H1 (cell line): ENCODE data around the gene LILRB2. TPM values are rescaled to one million over a fixed set of nuclear protein-coding genes. Genes with fewer than 3 reads are reported as not detected.

Experiments
- CTCF ChIA-PET: fragments of 300-600 bp; sonication (Branson Sonifier 250); formaldehyde crosslinking; loops from one replicate; lab custom pipeline; 2021; ENCODE audit not compliant: partially characterized antibody; lab: Charles Lee
- POLR2A ChIA-PET: fragments of 300-600 bp; sonication (Branson Sonifier 250); formaldehyde crosslinking; loops from one replicate; lab custom pipeline; 2021; ENCODE audit warnings: inconsistent platforms; ENCODE audit not compliant: partially characterized antibody; lab: Charles Lee
- DNase-seq, 2 experiments: peaks; one replicate each; pipeline versions ENCODE4 v3.0.0 to v3.0.0-alpha.2; 2010 to 2022; ENCODE audit warnings: low spot score in 2 of 2, low read depth in 1 of 2, mixed read lengths in 1 of 2
- FAIRE-seq: peaks from 2 replicates; lab custom pipeline; 2011; peaks lifted over from hg19 to GRCh38; lab: Jason Lieb, UNC
- H2AFZ ChIP-seq: 2 replicates; pipeline ENCODE4 v1.8.1; 2012; ENCODE audit warnings: low read length, inconsistent platforms
- H2AK5ac ChIP-seq: 2 replicates; pipeline ENCODE4 v1.6.1; 2013; ENCODE audit warnings: low read depth, low read length
- H2BK120ac ChIP-seq: replicated peaks from 2 replicates; pipeline ENCODE3; 2013; ENCODE audit warnings: low read depth, low read length, inconsistent platforms
- H2BK12ac ChIP-seq: 2 replicates; pipeline ENCODE4 v1.6.1; 2013; ENCODE audit warnings: low read depth, low read length
- H2BK15ac ChIP-seq: 2 replicates; pipeline ENCODE4 v1.6.1; 2013; ENCODE audit warnings: low read length
- H2BK20ac ChIP-seq: 2 replicates; pipeline ENCODE4 v1.6.1; 2013; ENCODE audit warnings: low read length
- H2BK5ac ChIP-seq: 2 replicates; pipeline ENCODE4 v1.6.1; 2013; ENCODE audit warnings: low read depth, low read length
- H3K14ac ChIP-seq: 2 replicates; pipeline ENCODE4 v1.6.1; 2013; ENCODE audit warnings: inconsistent platforms; ENCODE audit not compliant: insufficient read length
- H3K18ac ChIP-seq: 2 replicates; pipeline ENCODE4 v1.6.1; 2013; ENCODE audit warnings: low read length; ENCODE audit errors: extremely low read depth
- H3K23ac ChIP-seq: 2 replicates; pipeline ENCODE4 v1.6.1; 2013; ENCODE audit warnings: inconsistent platforms; ENCODE audit not compliant: insufficient read length
- H3K23me2 ChIP-seq: 2 replicates; pipeline ENCODE4 v1.6.1; 2013; ENCODE audit warnings: low read depth, low read length
- H3K27ac ChIP-seq: 2 replicates; pipeline ENCODE4 v1.6.1; 2011; ENCODE audit warnings: low read depth, low read length, inconsistent platforms
- H3K27me3 ChIP-seq, 4 experiments: replicated peaks in 1 of 4; 1 replicate in 1 of 4; 2 replicates in 3 of 4; pipeline versions ENCODE4 v1.6.1 to v1.8.1; 2011 to 2013; ENCODE audit warnings: low read length in 3 of 4, mild to moderate bottlenecking in 3 of 4, inconsistent platforms in 2 of 4, mixed read lengths in 2 of 4, moderate library complexity in 1 of 4; ENCODE audit not compliant: control insufficient read depth in 3 of 4, insufficient read depth in 3 of 4; ENCODE audit errors: extremely low read depth in 1 of 4
- H3K36me3 ChIP-seq, 4 experiments: 2 replicates each; pipeline versions ENCODE4 v1.6.1 to v1.8.1; 2011 to 2013; ENCODE audit warnings: mild to moderate bottlenecking in 4 of 4, low read length in 3 of 4, moderate library complexity in 2 of 4, control low read depth in 1 of 4, inconsistent platforms in 1 of 4; ENCODE audit not compliant: insufficient read depth in 4 of 4, control insufficient read depth in 2 of 4
- H3K4ac ChIP-seq: replicated peaks from 2 replicates; pipeline ENCODE3; 2013; ENCODE audit warnings: low read length, low read depth, mixed read lengths, inconsistent platforms; ENCODE audit not compliant: insufficient read length
- H3K4me1 ChIP-seq, 4 experiments: replicated peaks in 1 of 4; 1 replicate in 1 of 4; 2 replicates in 3 of 4; pipeline versions ENCODE4 v1.6.1 to v1.8.1; 2011 to 2013; ENCODE audit warnings: low read length in 3 of 4, inconsistent platforms in 2 of 4, mixed read lengths in 1 of 4; ENCODE audit not compliant: insufficient read depth in 4 of 4, control insufficient read depth in 3 of 4
- H3K4me2 ChIP-seq, 2 experiments: 2 replicates each; pipeline versions ENCODE4 v1.6.1 to v1.8.1; 2011 to 2013; ENCODE audit warnings: low read depth in 2 of 2, low read length in 2 of 2, control low read depth in 1 of 2, inconsistent platforms in 1 of 2, mild to moderate bottlenecking in 1 of 2; ENCODE audit not compliant: insufficient read depth in 1 of 2
- H3K4me3 ChIP-seq, 4 experiments: fragments of 200-600, 300-600 bp in 1 of 4; sonication (generic), shearing (Covaris generic), sonication (Bioruptor Twin) in 1 of 4; 2 replicates each; pipeline versions ENCODE4 v1.5.1 to v1.8.1; 2011 to 2016; ENCODE audit warnings: low read length in 4 of 4, low read depth in 3 of 4, control low read depth in 2 of 4, inconsistent platforms in 2 of 4, mild to moderate bottlenecking in 2 of 4, mixed read lengths in 1 of 4, moderate library complexity in 1 of 4; ENCODE audit not compliant: insufficient read depth in 2 of 4; ENCODE audit errors: extremely low read depth in 1 of 4
- H3K56ac ChIP-seq: replicated peaks from 2 replicates; pipeline ENCODE3; 2013; ENCODE audit warnings: low read depth, mild to moderate bottlenecking, mixed read lengths, low read length, inconsistent platforms; ENCODE audit not compliant: insufficient read length
- H3K79me1 ChIP-seq: 2 replicates; pipeline ENCODE4 v1.6.1; 2013; ENCODE audit warnings: low read depth, low read length, control low read depth
- H3K79me2 ChIP-seq, 2 experiments: 2 replicates each; pipeline versions ENCODE4 v1.6.1 to v1.8.1; 2012 to 2013; ENCODE audit warnings: low read length in 2 of 2, mild to moderate bottlenecking in 2 of 2, inconsistent platforms in 1 of 2; ENCODE audit not compliant: insufficient read depth in 2 of 2, control insufficient read depth in 1 of 2
- H3K9ac ChIP-seq, 4 experiments: replicated peaks in 1 of 4; 1 replicate in 1 of 4; 2 replicates in 3 of 4; pipeline versions ENCODE4 v1.6.1 to v1.8.1; 2011 to 2013; ENCODE audit warnings: low read depth in 3 of 4, low read length in 3 of 4, control low read depth in 2 of 4, mild to moderate bottlenecking in 2 of 4, moderate library complexity in 2 of 4, inconsistent platforms in 1 of 4; ENCODE audit errors: extremely low read depth in 1 of 4
- H3K9me3 ChIP-seq, 2 experiments: 2 replicates each; pipeline versions ENCODE4 v1.6.1 to v1.8.1; 2012 to 2013; ENCODE audit warnings: mild to moderate bottlenecking in 2 of 2, moderate library complexity in 2 of 2, control low read depth in 1 of 2, inconsistent platforms in 1 of 2, low read depth in 1 of 2, low read length in 1 of 2, mixed read lengths in 1 of 2; ENCODE audit not compliant: insufficient read depth in 2 of 2
- H4K20me1 ChIP-seq, 2 experiments: replicated peaks in 1 of 2; 2 replicates each; pipeline versions ENCODE3 to v1.8.1; 2011 to 2013; ENCODE audit warnings: inconsistent platforms in 2 of 2, low read length in 2 of 2, mild to moderate bottlenecking in 1 of 2; ENCODE audit not compliant: insufficient read depth in 2 of 2, control insufficient read depth in 1 of 2
- H4K5ac ChIP-seq: 2 replicates; pipeline ENCODE4 v1.6.1; 2013; ENCODE audit warnings: low read length, low read depth, mixed read lengths, inconsistent platforms; ENCODE audit not compliant: insufficient read length
- H4K8ac ChIP-seq: 2 replicates; pipeline ENCODE4 v1.8.0; 2013; ENCODE audit warnings: mild to moderate bottlenecking, moderate library complexity, low read length, inconsistent platforms; ENCODE audit not compliant: insufficient read depth; ENCODE audit errors: extremely low read depth
- H4K91ac ChIP-seq: replicated peaks from 2 replicates; pipeline ENCODE3; 2013; ENCODE audit warnings: low read length, mixed read lengths, inconsistent platforms; ENCODE audit not compliant: insufficient read length
- FOSL1 ChIP-seq: IDR thresholded peaks from 2 replicates; pipeline ENCODE4 v1.6.1; 2011; ENCODE audit warnings: mild to moderate bottlenecking, low read depth, low read length, moderate library complexity; ENCODE audit not compliant: insufficient read depth
- JUN ChIP-seq: IDR thresholded peaks from 2 replicates; pipeline ENCODE4 v1.6.1; 2011; ENCODE audit warnings: low read depth, mild to moderate bottlenecking, improper control_type of control experiment, low read length
- NRF1 ChIP-seq: IDR thresholded peaks from 2 replicates; pipeline ENCODE4 v1.6.1; 2011; ENCODE audit warnings: mild to moderate bottlenecking, low read depth, low read length, improper control_type of control experiment
- PHF8 ChIP-seq: fragments of 200-600 bp; sonication (generic); conservative IDR thresholded peaks from 2 replicates; pipeline ENCODE4 v1.7.1; 2012; ENCODE audit warnings: low read depth, mild to moderate bottlenecking, inconsistent platforms, low read length, moderate library complexity
- POU5F1 ChIP-seq: IDR thresholded peaks from 2 replicates; pipeline ENCODE4 v1.6.1; 2011; ENCODE audit warnings: low read depth, mild to moderate bottlenecking, low read length, moderate library complexity
- SAP30 ChIP-seq: fragments of 300-600 bp; sonication (generic); IDR thresholded peaks from 2 replicates; pipeline ENCODE4 v1.7.1; 2012; ENCODE audit warnings: low read length, moderate library complexity, mild to moderate bottlenecking, inconsistent platforms; ENCODE audit not compliant: insufficient read depth, insufficient replicate concordance
- SIN3A ChIP-seq, 2 experiments: IDR thresholded peaks in 1 of 2; conservative IDR thresholded peaks in 1 of 2; 2 replicates each; pipeline ENCODE4 v1.6.1; 2011 to 2012; ENCODE audit warnings: low read length in 2 of 2, improper control_type of control experiment in 1 of 2, low read depth in 1 of 2, mild to moderate bottlenecking in 1 of 2
- ZNF274 ChIP-seq: IDR thresholded peaks from 2 replicates; pipeline ENCODE4 v1.7.0; 2012; ENCODE audit warnings: low read length, borderline replicate concordance; ENCODE audit errors: extremely low read depth
- WGBS, 2 experiments: shearing (Covaris generic) in 1 of 2; methylation state at CpG; one replicate each; pipeline versions ENCODE4 v1.1.6 to v1.1.7; 2013 to 2015; ENCODE audit warnings: low lambda C conversion rate in 2 of 2, mixed read lengths in 2 of 2, inconsistent platforms in 1 of 2, low coverage in 1 of 2, missing lambda C conversion rate in 1 of 2; ENCODE audit not compliant: insufficient replicate concordance in 2 of 2, insufficient coverage in 1 of 2, insufficient read length in 1 of 2; ENCODE audit errors: extremely low coverage in 1 of 2, missing lambda C conversion rate in 1 of 2; 5-methylcytosine and 5-hydroxymethylcytosine counted together
- polyA plus RNA-seq, 7 experiments: library from polyadenylated mRNA; depleted of rRNA in 3 of 7; stranded (reverse) in 5 of 7; unstranded in 2 of 7; fragments of >200 nt in 5 of 7; fragments of 200-250 nt in 2 of 7; gene quantifications; 1 replicate in 5 of 7; 2 replicates in 1 of 7; 4 replicates in 1 of 7; pipeline versions ENCODE4 v1.2.1 to v1.2.3, GENCODE V29; 2011 to 2013; ENCODE audit warnings: missing spikeins in 2 of 7, mixed read lengths in 2 of 7
- total RNA-seq: library from RNA; stranded (reverse); fragmentation: NEBNext Ultra II Directional; extraction: Animal tissue kit (Norgen Biotek cat#: 25700); gene quantifications from 2 replicates; pipeline ENCODE4 v1.2.1, GENCODE V29; 2021
- TF ChIP-seq, protein P1 (sequence below), 3 experiments: IDR thresholded peaks; 1 replicate in 2 of 3; 2 replicates in 1 of 3; pipeline versions ENCODE4 v1.5.1 to v1.6.1; 2011; ENCODE audit warnings: low read length in 3 of 3, mild to moderate bottlenecking in 3 of 3, inconsistent platforms in 2 of 3, low read depth in 1 of 3, moderate library complexity in 1 of 3; ENCODE audit not compliant: insufficient read depth in 1 of 3; ENCODE audit errors: control extremely low read depth in 1 of 3

Gene LILRB2
- total and polyA plus RNA-seq, 2 of the 8 experiments (the other 6 are each of a cell fraction or from before 2014, with no cell fraction given) = not detected

GRCh38 chr19:54282686-54283470, 2.0 kb upstream of the LILRB2 start:
- no peak for FAIRE-seq
- Histone ChIP-seq H2BK5ac (no peak overlapping the region), H3K4ac (no peak overlapping the region)
- TF ChIP-seq POU5F1 = no peak
- no peak for TF ChIP-seq SIN3A (conservative IDR thresholded peaks at IDR 0.05 in 1 of 2, IDR thresholded peaks at IDR 0.05 in 1 of 2; ENCODE audit: low read depth in 1 of 2, low read length in 2 of 2)
- no peak for TF ChIP-seq SAP30
- TF ChIP-seq PHF8 = no peak
- no peak for TF ChIP-seq ZNF274
- no peak for TF ChIP-seq JUN
- no peak for TF ChIP-seq FOSL1
- TF ChIP-seq, protein P1, sequence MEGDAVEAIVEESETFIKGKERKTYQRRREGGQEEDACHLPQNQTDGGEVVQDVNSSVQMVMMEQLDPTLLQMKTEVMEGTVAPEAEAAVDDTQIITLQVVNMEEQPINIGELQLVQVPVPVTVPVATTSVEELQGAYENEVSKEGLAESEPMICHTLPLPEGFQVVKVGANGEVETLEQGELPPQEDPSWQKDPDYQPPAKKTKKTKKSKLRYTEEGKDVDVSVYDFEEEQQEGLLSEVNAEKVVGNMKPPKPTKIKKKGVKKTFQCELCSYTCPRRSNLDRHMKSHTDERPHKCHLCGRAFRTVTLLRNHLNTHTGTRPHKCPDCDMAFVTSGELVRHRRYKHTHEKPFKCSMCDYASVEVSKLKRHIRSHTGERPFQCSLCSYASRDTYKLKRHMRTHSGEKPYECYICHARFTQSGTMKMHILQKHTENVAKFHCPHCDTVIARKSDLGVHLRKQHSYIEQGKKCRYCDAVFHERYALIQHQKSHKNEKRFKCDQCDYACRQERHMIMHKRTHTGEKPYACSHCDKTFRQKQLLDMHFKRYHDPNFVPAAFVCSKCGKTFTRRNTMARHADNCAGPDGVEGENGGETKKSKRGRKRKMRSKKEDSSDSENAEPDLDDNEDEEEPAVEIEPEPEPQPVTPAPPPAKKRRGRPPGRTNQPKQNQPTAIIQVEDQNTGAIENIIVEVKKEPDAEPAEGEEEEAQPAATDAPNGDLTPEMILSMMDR (IDR thresholded peaks at IDR 0.05; ENCODE audit: control extremely low read depth in 1 of 3, insufficient read depth in 1 of 3, low read depth in 1 of 3, low read length in 3 of 3) = no peak
- no peak for TF ChIP-seq NRF1

More at GRCh38 chr19:54282686-54283470, 2.0 kb upstream of the LILRB2 start:
- Histone ChIP-seq H2AFZ (no peak overlapping the region), H2BK12ac (no peak overlapping the region), H3K9ac (no peak overlapping the region), H4K8ac (no peak overlapping the region), H3K79me2 (no peaks in the 10 kb centered on the region), H3K4me1 (no peaks in the 10 kb centered on the region), H3K27ac (no peak overlapping the region), H2BK20ac (no peak overlapping the region), H3K36me3 (no peaks in the 10 kb centered on the region), H4K20me1 (no peaks in the 10 kb centered on the region), H2AK5ac (no peak overlapping the region), H3K4me2 (no peak overlapping the region), H3K27me3 (no peaks in the 10 kb centered on the region; a peak in 1 of 7 replicates), H4K5ac (no peak overlapping the region), H3K9me3 (peaks cover 0 to 4% of the 10 kb centered on the region in 2 experiments; a peak in 1 of 4 replicates), H3K14ac (no peak overlapping the region), H3K56ac (no peak overlapping the region), H3K18ac (no peak overlapping the region), H3K23ac (no peak overlapping the region), H3K23me2 (no peaks in the 10 kb centered on the region), H3K79me1 (no peaks in the 10 kb centered on the region), H4K91ac (no peak overlapping the region), H2BK15ac (no peak overlapping the region), H3K4me3 (no peak overlapping the region), H2BK120ac (no peak overlapping the region)
- WGBS, 2 experiments = 81% methylated on average over 9 of the region's 9 CpGs; no CpG with 5 or more reads in 1 of the 2 experiments
- no peak for DNase-seq
- CTCF ChIA-PET = interaction anchor here (0.7 to 1.8 kb wide), 2 partner anchors 15 to 16 kb away, joined by 4 to 5 read pairs; no protein-coding TSS in a partner anchor
- POLR2A ChIA-PET = interaction anchor here (0.7 to 1.0 kb wide), 2 partner anchors 78 to 114 kb away, joined by 3 read pairs; no protein-coding TSS in a partner anchor
